ENCODE data around the gene NUCB1.

Gene NUCB1

GRCh38 chr19:48935864-48936263 lies 35.8 kb downstream of the NUCB1 start:
- DNase-seq: no peak

DNA sequence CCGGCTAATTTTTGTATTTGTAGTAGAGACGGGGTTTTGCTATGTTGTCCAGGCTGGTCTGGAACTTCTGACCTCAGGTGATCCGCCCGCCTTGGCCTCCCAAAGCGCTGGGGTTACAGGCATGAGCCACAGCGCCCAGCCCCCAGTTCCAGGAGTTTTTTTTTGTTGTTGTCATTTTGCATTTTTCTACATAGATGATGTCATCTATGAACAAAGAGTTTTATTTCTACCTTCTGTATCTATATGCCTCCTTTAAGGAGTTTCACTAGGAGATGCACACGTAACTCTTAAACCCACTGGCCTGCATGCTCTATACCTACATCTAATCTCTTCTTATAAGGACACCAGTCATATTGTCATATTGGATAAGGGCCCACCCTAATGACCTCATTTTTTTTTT lies 38.1 kb downstream of the NUCB1 start:
- DNase-seq: no peak

DNA sequence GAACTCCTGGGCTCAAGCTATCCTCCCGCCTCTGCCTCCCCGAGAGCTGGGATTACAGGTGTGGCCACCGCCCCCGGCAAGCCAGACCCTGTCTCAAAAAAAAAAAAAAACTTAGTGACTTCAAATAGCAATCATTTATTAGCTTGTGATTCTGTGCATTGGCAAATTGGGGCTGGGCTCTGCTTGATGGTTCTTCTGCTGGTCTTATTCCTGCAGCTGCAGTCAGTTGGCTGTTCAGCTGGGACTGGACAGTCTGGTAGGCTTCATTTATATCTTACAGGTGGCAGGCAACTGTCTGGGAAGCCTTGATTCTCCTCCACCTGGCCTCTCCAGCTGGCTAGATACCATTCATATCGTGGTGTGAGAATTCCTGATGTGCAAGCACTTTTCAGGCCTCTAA lies 40.8 kb downstream of the NUCB1 start:
- DNase-seq: no peak

DNA sequence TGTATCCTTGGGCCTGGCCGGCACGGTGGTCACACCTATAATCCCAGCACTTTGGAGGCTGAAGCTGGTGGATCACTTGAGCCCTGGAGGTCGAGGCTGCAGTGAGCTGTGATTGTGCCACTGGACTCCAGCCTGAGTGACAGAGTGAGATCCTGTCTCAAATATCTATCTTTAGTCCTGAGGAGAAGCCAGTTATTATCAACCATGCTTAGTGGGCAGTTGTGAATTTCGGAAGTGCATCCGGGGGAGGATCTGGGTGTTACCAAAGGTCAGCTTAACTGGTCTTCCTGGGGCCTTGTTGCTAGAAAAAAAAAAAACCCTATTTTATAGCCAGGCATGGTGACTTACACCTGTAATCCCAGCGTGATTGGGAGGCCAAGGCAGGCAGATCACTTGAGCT lies 43.0 kb downstream of the NUCB1 start:
- no peak for DNase-seq

- DNase-seq: no peak
Measured at GRCh38 chr19:48945415-48945814, 45.3 kb downstream of the NUCB1 start.

DNA sequence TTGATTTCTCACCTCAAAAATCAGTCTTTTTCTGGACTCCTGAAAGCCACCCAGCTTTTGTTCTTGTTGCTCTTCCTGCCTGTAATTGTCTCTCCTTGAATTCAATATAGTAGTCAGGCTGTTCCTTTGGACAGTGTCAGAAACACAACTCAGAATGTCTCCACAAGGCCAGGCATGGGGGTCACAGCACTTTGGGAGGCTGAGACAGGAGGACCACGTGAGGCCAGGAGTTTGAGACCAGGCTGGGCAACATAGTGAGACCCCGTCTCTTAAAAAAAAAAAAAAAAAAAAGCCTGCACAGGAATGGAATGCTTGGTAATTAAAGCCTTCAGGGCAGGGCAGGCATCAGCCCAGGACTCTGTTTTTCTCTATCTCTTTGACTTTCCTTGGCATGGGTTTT lies 45.7 kb downstream of the NUCB1 start:
- no peak for DNase-seq

- no peak for DNase-seq
Measured at GRCh38 chr19:48946463-48947257, 46.5 kb downstream of the NUCB1 start.

DNA sequence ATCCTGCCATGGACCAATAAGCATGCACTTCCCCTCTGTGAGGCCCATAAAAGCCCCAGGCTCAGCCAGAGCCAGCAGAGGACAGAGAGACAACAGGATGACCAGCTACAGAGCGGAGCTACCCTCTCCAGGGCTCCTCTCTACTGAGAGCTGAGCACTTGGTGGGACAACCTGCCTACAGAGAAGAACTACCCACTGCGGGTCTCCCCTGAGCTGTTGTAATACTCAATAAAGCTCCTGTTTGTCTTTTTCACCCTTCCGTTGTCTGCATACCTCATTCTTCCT lies 47.1 kb downstream of the NUCB1 start:
- DNase-seq: no peak

GRCh38 chr19:48950159-48950558 lies 50.0 kb downstream of the NUCB1 start:
- no peak for DNase-seq

GRCh38 chr19:48950830-48951519 lies 50.9 kb downstream of the NUCB1 start:
- DNase-seq: no peak

DNA sequence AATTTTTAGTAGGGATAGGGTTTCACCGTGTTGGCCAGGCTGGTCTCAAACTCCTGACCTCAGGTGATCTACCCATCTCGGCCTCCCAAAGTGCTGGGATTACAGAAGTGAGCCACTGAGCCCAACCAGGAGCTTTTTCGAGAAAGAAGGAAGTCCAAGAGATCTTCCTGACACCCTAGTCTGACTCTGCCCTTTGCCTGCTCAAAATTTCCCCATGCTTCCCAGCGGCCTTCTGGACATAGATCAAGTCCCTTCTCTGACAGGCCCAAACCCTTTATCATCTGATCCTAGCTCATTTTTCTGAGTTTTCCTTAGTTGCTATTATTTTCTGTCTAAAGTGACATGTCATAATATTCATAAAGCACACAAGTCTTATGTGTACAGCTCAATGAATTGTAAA lies 53.0 kb downstream of the NUCB1 start:
- no peak for DNase-seq

GRCh38 chr19:48953990-48954594 lies 54.0 kb downstream of the NUCB1 start:
- DNase-seq: no peak

- DNase-seq: peak; percentile 77
Measured at GRCh38 chr19:48954595-48955307, 54.6 kb downstream of the NUCB1 start, which contains the start of gene BAX. Gene BAX, plus strand, starts transcription at chr19:48954875. Its CDS starts 54 bp downstream, at chr19:48954929.

DNA sequence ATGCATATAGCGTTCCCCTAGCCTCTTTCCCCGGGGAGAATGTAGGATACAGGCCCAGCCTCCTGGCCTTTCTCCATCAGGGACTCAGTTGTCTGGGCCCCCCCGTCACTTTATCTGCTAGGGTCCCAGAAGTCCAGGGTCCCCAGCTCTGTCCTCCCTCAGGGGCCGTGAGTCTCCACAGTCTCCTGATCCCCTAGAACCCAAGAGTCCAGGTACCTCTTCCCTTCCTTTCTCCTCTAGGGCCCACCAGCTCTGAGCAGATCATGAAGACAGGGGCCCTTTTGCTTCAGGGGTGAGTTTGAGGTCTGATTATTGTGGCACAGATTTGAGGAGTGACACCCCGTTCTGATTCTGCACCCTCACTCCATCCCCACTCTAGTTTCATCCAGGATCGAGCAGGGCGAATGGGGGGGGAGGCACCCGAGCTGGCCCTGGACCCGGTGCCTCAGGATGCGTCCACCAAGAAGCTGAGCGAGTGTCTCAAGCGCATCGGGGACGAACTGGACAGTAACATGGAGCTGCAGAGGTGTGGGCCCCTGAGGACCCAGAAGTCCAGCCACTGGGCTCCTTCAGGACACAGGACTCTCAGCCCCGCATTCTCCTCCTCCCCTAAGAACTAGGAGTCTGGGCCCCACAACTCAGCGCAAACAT lies 55.3 kb downstream of the NUCB1 start:
- no peak for DNase-seq

DNA sequence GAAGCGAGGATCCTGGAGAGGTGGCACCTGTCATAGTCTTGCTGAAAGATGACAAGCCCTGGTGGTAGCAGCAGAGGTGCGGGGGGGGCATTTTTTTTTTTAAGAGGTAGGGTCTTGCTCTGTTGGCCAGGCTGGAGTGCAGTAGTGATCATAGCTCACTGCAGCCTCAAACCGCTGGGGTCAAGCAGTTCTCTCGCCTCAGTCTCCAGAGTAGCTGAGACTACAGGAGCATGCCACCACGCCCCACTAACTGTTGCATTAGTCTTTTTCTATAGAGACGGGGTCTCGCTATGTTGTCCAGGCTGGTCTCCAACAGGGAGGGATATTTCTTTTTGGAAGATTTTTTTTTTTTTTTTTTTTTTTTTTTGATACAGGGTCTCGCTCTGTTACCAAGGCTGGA lies 57.9 kb downstream of the NUCB1 start:
- no peak for DNase-seq

DNA sequence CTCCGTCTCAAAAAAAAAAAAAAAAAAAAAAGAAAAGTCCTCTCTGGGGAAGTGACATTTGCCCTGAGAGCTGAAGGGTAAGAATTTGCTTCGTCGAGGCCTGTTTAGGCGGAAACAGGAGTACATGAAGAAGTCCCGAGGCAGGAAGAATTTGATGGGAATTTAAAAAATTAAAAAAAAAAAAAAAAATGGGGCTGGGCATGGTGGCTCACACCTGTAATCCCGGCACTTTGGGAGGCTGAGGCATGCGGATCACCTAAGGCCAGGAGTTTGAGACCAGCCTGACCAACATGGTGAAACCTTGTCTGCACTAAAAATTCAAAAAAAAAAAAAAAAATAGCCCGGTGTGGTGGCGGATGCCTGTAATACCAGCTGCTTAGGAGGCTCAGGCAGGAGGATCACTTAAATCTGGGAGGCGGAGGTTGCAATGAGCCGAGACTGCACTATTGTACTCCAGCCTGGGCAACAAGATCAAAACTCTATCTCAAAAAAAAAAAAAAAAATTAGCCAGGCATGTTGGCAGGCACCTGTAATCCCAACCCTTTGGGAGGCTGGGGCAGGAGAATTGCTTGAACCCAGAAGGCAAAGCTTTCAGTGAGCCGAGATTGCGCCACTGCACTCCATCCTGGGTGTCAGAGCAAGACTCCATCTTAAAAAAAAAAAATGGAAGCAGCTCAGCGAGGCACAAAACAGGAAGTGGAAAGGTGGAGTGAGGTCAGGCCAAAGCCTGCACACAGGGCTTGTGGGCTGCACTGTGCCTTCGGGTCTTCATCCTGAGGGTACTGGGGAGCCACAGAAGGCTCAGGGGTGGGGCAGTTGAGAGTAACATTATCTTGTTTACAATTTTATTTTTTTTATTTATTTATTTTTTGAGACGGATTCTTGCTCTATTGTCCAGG lies 59.5 kb downstream of the NUCB1 start:
- DNase-seq: no peak

DNA sequence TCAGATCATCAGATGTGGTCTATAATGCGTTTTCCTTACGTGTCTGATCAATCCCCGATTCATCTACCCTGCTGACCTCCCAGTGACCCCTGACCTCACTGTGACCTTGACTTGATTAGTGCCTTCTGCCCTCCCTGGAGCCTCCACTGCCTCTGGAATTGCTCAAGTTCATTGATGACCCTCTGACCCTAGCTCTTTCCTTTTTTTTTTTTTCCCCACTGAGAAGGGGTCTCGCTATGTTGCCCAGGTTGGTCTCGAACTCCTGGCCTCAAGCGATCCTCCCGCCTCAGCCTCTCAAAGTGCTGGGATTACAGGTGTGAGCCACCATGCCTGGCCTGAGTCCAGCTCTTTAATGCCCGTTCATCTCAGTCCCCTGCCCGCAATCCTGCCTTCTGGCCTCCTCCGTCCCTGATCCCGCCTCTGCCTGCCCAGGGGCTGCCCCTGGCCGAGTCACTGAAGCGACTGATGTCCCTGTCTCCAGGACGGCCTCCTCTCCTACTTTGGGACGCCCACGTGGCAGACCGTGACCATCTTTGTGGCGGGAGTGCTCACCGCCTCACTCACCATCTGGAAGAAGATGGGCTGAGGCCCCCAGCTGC lies 61.0 kb downstream of the NUCB1 start:
- no peak for DNase-seq

DNA sequence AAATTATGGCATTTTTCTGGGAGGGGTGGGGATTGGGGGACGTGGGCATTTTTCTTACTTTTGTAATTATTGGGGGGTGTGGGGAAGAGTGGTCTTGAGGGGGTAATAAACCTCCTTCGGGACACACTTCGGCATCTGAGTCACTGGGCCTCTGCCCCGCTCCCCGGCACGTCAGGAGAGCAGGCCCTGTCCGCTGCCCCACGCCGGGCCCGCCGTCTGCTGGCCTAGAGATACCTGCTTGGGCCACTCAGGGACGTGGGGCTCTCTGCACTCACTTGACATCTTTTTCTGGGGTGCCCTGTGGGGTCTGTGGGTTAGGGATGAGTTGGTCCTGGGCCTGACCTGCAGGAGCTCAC lies 61.5 kb downstream of the NUCB1 start:
- DNase-seq: no peak

DNA sequence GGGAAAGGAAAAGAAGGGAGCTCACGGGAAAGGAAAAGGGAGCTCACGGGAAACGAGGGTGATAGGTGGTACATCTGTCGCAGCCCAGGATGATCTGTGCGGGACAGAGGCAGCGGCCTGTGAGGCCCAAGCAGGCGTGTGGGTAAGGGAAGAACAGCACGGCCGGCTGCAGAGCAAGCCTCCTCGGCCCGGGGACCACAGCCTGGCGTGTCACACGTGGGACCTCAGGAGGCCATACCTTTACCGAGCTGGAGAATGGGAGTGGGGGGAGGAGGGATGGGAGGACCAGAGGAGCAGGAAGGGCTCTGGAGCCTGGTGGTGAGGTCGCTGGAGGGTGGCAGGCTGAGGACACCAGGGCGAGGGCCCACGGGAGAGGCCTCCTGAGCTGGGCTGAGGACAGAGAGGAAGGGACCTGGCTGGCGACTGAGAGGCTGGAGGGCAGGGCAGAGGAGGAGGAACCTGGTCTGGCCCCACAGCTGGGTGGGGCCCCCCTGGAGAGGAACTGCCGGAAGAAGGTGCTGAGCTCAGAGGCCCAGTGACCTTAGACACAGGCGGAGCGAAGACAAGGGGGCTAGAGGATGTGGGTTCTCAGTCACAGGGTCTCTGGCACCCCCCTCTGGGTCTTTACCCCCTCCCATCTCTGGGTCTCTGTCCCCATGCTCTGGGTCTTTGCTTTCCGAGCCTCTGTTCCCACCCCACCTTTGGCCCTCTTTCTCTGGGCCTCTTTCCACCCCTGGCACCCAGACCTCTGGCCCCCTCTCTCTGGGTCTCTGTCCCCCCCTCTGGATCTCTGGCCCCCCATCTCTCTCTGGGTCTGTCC lies 62.1 kb downstream of the NUCB1 start:
- no peak for DNase-seq

DNA sequence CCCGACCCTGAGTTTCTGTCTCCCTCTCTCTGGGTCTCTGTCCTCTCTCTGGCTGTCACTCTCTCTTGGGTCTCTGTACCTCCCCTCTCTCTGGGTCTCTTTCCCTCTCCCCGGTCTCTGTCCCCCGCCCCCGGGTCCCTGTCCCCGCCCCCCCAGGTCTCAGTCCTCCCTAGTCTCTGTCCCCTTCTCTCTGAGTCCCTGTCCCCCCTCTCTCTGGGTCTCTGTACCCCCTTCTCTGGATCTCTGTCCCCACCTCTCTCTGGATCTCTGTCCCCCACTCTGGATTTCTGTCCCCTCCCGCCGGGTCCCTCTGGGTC lies 62.7 kb downstream of the NUCB1 start:
- DNase-seq: no peak

Data from activated gamma-delta T cell (primary cell).